Fibroblast of skin of left quadriceps (primary cell): Measurements from ENCODE around the gene LDLRAP1.
A peak's percentile ranks its signal among the peaks of the same experiment; 100 is the strongest.

Experiments
- DNase-seq, 2 experiments: peaks; one replicate each; pipeline ENCODE4 v3.0.0-alpha.2; 2013; ENCODE audit warnings: low read depth in 2 of 2

The LDLRAP1 gene

GRCh38 chr1:25562928-25563283 is 19.5 kb downstream of the LDLRAP1 start:
- DNase-seq = no peak

- DNase-seq = no peak
Measured at GRCh38 chr1:25563330-25564215, 20.2 kb downstream of the LDLRAP1 start.

GRCh38 chr1:25564777-25565574 is 21.6 kb downstream of the LDLRAP1 start:
- no peak for DNase-seq

GRCh38 chr1:25565626-25566025 is 22.2 kb downstream of the LDLRAP1 start:
- no peak for DNase-seq

GRCh38 chr1:25566176-25566729 is 22.8 kb downstream of the LDLRAP1 start:
- DNase-seq = no peak

- peak; percentile 66 to 74 for DNase-seq
Measured at GRCh38 chr1:25566730-25567341, 23.4 kb downstream of the LDLRAP1 start.

GRCh38 chr1:25567710-25568089 is 24.3 kb downstream of the LDLRAP1 start:
- DNase-seq = no peak

GRCh38 chr1:25568090-25568833 is 24.9 kb downstream of the LDLRAP1 start:
- DNase-seq = no peak

- DNase-seq = peak; percentile 37 to 38
Measured at GRCh38 chr1:25568834-25569596, 25.6 kb downstream of the LDLRAP1 start.

GRCh38 chr1:25569597-25570396 is 26.4 kb downstream of the LDLRAP1 start:
- DNase-seq = no peak

GRCh38 chr1:25570798-25571521 is 27.6 kb downstream of the LDLRAP1 start:
- DNase-seq = no peak

GRCh38 chr1:25571522-25571970 is 28.1 kb downstream of the LDLRAP1 start:
- DNase-seq = no peak

- no peak for DNase-seq
Measured at GRCh38 chr1:25572107-25572506, 28.7 kb downstream of the LDLRAP1 start.

GRCh38 chr1:25572708-25573590 is 29.5 kb downstream of the LDLRAP1 start:
- DNase-seq = no peak

- DNase-seq = no peak
Measured at GRCh38 chr1:25573591-25573930, 30.2 kb downstream of the LDLRAP1 start.

- DNase-seq = no peak
Measured at GRCh38 chr1:25573961-25574360, 30.6 kb downstream of the LDLRAP1 start.

GRCh38 chr1:25575191-25575590 is 31.8 kb downstream of the LDLRAP1 start:
- DNase-seq = no peak

- no peak for DNase-seq
Measured at GRCh38 chr1:25576459-25577133, 33.2 kb downstream of the LDLRAP1 start.
